Peyer's patch (tissue), 4 donors: ENCODE data around the gene CDC42EP5. TPM values are rescaled to one million over a fixed set of nuclear protein-coding genes. Genes with fewer than 3 reads are reported as not detected.
"Not testable (repeated sequence)": the region's sequence is repeated elsewhere in the genome, so short reads cannot be mapped to it uniquely, and the experiment has no call there.

Experiments used
- DNase-seq, 3 donors: peaks; one replicate each; pipeline ENCODE4 v3.0.0-alpha.2; 2017 to 2019
- H3K27ac ChIP-seq, 4 donors: fragments of 200-600 bp; sonication (generic); one replicate each; pipeline ENCODE4 v1.5.1; 2016 to 2019
- H3K27me3 ChIP-seq, 2 donors: fragments of 200-600 bp; sonication (generic); one replicate each; pipeline ENCODE4 v1.5.1; 2019
- H3K36me3 ChIP-seq, 3 donors: fragments of 200-600 bp; sonication (generic); one replicate each; pipeline ENCODE4 v1.5.1; 2016 to 2019
- H3K4me1 ChIP-seq, 4 donors: fragments of 200-600 bp; sonication (generic); one replicate each; pipeline ENCODE4 v1.5.1; 2016 to 2019
- H3K4me3 ChIP-seq, 4 donors: fragments of 200-600 bp; sonication (generic); 1 replicate in 3 of 4; 2 replicates in 1 of 4; pipeline ENCODE4 v1.5.1; 2016 to 2019; ENCODE audit warnings: mild to moderate bottlenecking in 1 of 4
- H3K9me3 ChIP-seq, 4 donors: fragments of 200-600 bp; sonication (generic); one replicate each; pipeline ENCODE4 v1.5.1; 2016 to 2019; ENCODE audit warnings: mild to moderate bottlenecking in 1 of 4
- POLR2A ChIP-seq, 2 donors: fragments of 450-650 bp; IDR thresholded peaks; one replicate each; pipeline ENCODE4 v1.5.1; 2017; ENCODE audit warnings: antibody characterized with exemption in 2 of 2, mild to moderate bottlenecking in 2 of 2, moderate library complexity in 2 of 2
- total RNA-seq, 4 donors: library from RNA; depleted of rRNA; stranded (reverse); fragments of >200 nt; gene quantifications; one replicate each; pipeline ENCODE4 v1.1.0, GENCODE V29; 2016
- TF ChIP-seq, protein P1 (sequence below), 6 experiments: fragments of 450-650 bp in 4 of 6; fragments of 200-600 bp in 2 of 6; sonication (generic) in 1 of 6; IDR thresholded peaks; one replicate each; pipeline ENCODE4 v1.5.1; 2017 to 2019; ENCODE audit warnings: antibody characterized with exemption in 6 of 6, mild to moderate bottlenecking in 3 of 6, moderate library complexity in 1 of 6

CDC42EP5 gene
- total RNA-seq, 4 donors from 2014 or later, result 38.0 to 133 (median 94.1) TPM

DNA sequence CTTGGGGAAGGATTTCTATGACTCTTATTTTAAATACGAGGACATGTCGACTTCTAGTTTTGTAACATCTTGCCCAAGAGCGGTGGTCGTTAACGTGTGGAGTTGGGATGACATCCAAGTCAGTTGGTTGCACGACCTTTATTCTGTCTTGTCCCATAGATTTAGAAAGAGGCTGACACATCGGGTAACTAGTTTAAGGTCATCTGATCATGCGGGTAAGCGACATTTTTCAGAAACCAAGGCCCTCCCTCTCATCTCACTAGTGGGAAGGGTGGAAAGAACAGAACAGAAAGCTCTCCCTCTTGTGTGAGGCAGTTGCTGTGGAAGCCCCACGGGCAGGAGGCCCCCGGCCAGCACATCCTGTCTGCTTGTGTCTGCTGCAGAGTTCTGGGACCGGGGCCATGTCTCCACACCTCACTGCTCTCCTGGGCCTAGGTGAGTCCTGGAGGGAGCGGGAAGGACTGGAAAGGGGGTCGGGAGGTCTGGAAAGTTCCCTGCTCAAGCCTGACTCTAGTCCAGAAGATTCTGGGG is 29.5 kb upstream of the CDC42EP5 start, which contains the start of gene LAIR2:
LAIR2 (plus strand) TSS at position 314 of the 531 bp plus-strand sequence; CDS start at position 402, 88 bp downstream.
- TF ChIP-seq, protein P1, sequence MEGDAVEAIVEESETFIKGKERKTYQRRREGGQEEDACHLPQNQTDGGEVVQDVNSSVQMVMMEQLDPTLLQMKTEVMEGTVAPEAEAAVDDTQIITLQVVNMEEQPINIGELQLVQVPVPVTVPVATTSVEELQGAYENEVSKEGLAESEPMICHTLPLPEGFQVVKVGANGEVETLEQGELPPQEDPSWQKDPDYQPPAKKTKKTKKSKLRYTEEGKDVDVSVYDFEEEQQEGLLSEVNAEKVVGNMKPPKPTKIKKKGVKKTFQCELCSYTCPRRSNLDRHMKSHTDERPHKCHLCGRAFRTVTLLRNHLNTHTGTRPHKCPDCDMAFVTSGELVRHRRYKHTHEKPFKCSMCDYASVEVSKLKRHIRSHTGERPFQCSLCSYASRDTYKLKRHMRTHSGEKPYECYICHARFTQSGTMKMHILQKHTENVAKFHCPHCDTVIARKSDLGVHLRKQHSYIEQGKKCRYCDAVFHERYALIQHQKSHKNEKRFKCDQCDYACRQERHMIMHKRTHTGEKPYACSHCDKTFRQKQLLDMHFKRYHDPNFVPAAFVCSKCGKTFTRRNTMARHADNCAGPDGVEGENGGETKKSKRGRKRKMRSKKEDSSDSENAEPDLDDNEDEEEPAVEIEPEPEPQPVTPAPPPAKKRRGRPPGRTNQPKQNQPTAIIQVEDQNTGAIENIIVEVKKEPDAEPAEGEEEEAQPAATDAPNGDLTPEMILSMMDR (IDR thresholded peaks at IDR 0.05), result no peak
- TF ChIP-seq POLR2A (IDR thresholded peaks at IDR 0.05), result no peak
- no peaks in the 10 kb centered on the region for H3K27me3 ChIP-seq
- no peaks in the 10 kb centered on the region for H3K4me1 ChIP-seq
- no peak within 1 kb of the TSS for H3K27ac ChIP-seq
- H3K36me3 ChIP-seq, result no peaks in the 10 kb centered on the region
- DNase-seq, result no peak
- H3K9me3 ChIP-seq, result no peaks in the 10 kb centered on the region
- H3K4me3 ChIP-seq, result no peak within 1 kb of the TSS

DNA sequence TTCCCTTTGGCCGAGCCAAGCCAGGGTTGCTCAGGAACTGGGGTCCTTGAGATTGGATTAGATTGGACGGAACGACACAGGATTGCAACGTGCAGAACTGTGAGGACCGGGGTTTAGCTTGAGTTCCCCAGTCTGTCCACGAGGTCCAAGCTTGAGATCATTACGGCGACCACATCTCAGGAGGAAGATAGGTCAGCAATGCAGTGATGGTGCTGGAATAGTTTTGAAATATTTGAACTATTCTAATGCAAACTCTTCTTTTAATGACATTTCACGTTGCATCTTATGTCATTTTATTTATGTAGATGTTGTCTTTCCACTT is 25.3 kb upstream of the CDC42EP5 start:
- H3K27ac ChIP-seq, H3K4me1 ChIP-seq, H3K9me3 ChIP-seq, H3K27me3 ChIP-seq, H3K4me3 ChIP-seq, H3K36me3 ChIP-seq, DNase-seq: not testable (repeated sequence)

DNA sequence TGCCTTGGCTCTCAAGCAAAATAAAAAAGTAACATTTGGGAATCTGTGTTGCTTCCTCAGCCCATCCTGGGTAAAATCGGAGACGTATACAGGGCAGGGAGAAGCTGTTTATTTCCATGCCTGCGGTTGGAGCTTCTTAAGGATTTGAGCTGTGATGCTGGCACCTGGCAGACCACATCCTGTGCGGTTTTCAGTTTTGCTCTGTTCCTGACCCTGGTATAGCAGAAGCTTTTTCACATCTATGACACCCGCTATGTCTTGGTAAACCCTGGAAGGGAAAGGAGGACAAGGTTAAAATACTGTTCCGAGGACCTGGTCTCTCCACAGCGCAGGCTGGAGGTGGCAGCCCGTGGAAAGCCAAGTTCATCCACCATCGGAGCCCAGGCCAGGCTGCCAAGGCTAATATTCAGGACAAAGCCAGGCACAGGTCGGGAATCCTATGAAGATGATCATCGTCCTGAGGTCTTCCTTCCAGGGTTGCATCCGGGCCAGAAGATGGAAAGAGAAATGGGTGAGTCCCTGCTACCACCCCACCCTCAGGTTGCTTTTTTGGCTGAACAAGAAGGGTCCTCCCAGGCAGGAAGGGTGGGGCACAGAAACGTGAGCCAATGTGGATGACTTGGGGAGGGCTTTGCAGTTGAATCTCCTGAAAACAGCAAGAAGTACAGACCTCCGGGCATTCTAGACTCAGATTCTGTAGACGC is 24.8 kb upstream of the CDC42EP5 start:
- H3K4me1 ChIP-seq, DNase-seq, H3K36me3 ChIP-seq, H3K27me3 ChIP-seq, H3K9me3 ChIP-seq, H3K27ac ChIP-seq, H3K4me3 ChIP-seq: not testable (repeated sequence)

DNA sequence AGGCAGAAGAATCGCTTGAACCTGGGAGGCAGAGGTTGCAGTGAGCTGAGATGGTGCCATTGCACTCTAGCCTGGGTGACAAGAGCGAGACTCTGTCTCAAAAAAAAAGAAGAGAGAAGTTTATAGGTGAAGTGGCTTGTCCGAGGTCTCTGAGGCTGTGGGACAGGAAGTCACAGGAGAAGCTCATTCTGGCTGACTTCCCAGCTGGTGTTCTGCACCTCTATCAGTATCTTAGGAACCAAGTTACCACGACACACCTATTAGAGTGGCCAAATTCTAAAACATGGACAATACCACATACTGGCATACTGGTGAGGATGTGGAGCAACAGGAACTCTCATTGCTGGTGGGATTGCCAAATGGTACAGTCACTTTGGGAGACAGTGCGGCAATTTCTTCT is 22.2 kb upstream of the CDC42EP5 start:
- not testable (repeated sequence) for H3K4me3 ChIP-seq, H3K36me3 ChIP-seq, H3K9me3 ChIP-seq, H3K27me3 ChIP-seq, DNase-seq, H3K4me1 ChIP-seq, H3K27ac ChIP-seq

DNA sequence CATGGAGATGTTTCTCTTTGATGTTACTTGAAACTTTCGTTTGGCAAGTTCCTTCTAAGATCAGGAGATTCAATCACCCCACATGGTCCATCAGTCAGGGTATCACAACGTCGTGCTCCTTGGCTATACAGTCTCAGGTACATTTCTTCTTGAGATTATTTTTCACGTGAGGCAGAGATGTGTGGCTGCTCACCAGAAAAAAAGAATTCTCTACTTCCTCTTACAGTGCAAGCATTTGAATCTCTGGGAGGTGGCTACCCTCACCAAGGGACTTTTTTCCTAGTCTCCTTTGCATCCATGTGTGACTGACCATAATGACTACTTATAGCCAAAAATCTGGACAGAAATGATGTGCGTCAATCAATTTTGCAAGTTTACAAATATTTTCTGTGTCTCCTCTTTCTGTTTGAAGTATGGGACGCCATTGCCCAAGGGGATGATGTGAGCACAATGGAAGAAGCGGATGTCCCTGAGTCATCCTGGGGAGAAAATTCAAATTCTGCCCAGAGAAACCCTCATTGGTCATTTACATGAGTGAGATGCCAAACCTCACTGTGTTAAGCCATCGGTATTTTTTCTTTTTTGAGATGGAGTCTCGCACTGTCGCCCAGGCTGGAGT is 21.0 kb upstream of the CDC42EP5 start:
- DNase-seq, result no peak
- no peak overlapping the region for H3K27ac ChIP-seq
- H3K4me1 ChIP-seq, result no peaks in the 10 kb centered on the region
- no peak overlapping the region for H3K4me3 ChIP-seq
- H3K27me3 ChIP-seq, result no peaks in the 10 kb centered on the region
- TF ChIP-seq, protein P1 (IDR thresholded peaks at IDR 0.05), result no peak
- no peak for TF ChIP-seq POLR2A (IDR thresholded peaks at IDR 0.05)
- no peaks in the 10 kb centered on the region for H3K9me3 ChIP-seq
- no peaks in the 10 kb centered on the region for H3K36me3 ChIP-seq

DNA sequence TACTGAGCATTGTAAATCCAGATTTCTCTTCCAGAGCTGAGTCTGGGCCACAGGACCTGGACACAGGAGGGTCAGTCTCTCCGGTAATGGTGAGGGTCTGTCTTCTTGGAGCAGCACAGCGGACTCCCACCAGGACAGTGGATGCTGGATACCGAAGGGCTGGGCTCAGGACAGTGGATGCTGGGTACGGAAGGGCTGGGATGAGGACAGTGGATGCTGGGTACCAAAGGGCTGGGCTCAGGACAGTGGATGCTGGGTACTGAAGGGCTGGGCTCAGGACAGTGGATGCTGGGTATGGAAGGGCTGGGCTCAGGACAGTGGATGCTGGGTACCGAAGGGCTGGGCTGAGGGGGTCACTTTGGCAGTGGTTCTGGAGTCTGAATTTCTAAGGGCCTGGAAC is 20.0 kb upstream of the CDC42EP5 start:
- not testable (repeated sequence) for H3K36me3 ChIP-seq, H3K9me3 ChIP-seq, H3K4me3 ChIP-seq, DNase-seq, H3K27ac ChIP-seq, H3K27me3 ChIP-seq, H3K4me1 ChIP-seq

DNA sequence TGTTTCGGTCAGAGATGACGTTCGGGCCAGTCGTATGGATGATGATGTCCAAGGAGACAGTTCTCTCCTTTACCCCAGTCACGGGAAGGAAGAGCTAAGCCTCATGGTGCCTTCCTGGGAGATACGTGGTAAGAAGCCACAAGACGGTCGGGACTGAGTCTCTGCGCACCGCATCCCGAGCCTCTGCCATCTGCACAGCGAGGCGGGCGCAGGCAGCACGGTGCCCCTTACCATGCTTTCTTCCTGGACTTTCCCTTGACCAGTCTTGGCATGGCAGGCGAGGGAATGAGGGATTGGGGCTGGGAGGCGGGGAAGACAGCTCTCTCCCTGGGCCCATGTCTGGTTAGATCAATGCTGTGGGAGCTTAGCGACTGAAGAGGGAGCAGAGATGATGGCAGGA is 19.5 kb upstream of the CDC42EP5 start:
- Histone ChIP-seq H3K4me3 (no peak overlapping the region), H3K9me3 (no peaks in the 10 kb centered on the region), H3K27me3 (no peaks in the 10 kb centered on the region), H3K4me1 (no peaks in the 10 kb centered on the region), H3K27ac (no peak overlapping the region), H3K36me3 (no peaks in the 10 kb centered on the region)
- TF ChIP-seq, protein P1 (IDR thresholded peaks at IDR 0.05), result no peak
- no peak for TF ChIP-seq POLR2A (IDR thresholded peaks at IDR 0.05)
- DNase-seq, result no peak

DNA sequence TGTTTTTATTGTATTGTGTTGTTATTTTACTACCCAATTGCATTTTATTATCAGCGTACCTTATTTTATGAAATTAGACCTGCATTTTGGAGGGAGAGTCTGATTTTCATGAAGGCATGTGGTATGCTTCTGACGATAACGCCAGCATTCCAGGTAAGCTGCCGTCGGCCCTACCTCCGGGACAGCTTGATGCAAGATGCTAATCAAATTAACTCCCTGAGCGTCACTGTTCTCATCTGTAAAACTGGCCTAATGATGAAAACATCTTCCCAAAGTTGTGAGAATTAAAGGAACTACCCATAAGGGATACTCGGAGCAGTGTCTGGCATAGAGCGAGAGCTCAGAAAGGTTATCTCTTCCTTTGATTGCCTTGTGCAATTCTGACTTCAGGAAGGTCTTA is 16.7 kb upstream of the CDC42EP5 start:
- H3K27me3 ChIP-seq, result no peaks in the 10 kb centered on the region
- no peaks in the 10 kb centered on the region for H3K4me1 ChIP-seq
- DNase-seq, result no peak
- no peak overlapping the region for H3K27ac ChIP-seq
- H3K36me3 ChIP-seq, result no peaks in the 10 kb centered on the region
- TF ChIP-seq, protein P1 (IDR thresholded peaks at IDR 0.05), result no peak
- no peak for TF ChIP-seq POLR2A (IDR thresholded peaks at IDR 0.05)
- no peak overlapping the region for H3K4me3 ChIP-seq
- no peaks in the 10 kb centered on the region for H3K9me3 ChIP-seq
